PFSK-1 (cell line): ENCODE results near the gene ABCC1.

Experiments used
- FOXP2 ChIP-seq: optimal IDR thresholded peaks from 2 replicates; pipeline ENCODE3; 2011; ENCODE audit warnings: borderline replicate concordance, control low read depth, inconsistent platforms; ENCODE audit not compliant: insufficient read depth; ENCODE audit errors: extremely low read length, extremely low read depth
- POLR2AphosphoS5 ChIP-seq: IDR thresholded peaks from 2 replicates; pipeline ENCODE4 v1.6.1; 2012; ENCODE audit warnings: low read depth, mild to moderate bottlenecking, control low read depth, low read length, moderate library complexity
- REST ChIP-seq, 2 experiments: IDR thresholded peaks; 2 replicates each; pipeline versions ENCODE4 v1.6.1 to v1.8.0; 2011 to 2012; ENCODE audit warnings: low read depth in 2 of 2, low read length in 2 of 2, control low read depth in 1 of 2, inconsistent platforms in 1 of 2, mild to moderate bottlenecking in 1 of 2, moderate library complexity in 1 of 2; ENCODE audit not compliant: insufficient read depth in 1 of 2
- SIN3A ChIP-seq: IDR thresholded peaks from 2 replicates; pipeline ENCODE4 v1.6.1; 2012; ENCODE audit warnings: mild to moderate bottlenecking, low read length, moderate library complexity, borderline replicate concordance; ENCODE audit not compliant: insufficient read depth

GRCh38 chr16:15911198-15911597 is 38.2 kb upstream of the ABCC1 start:
- no peak for TF ChIP-seq SIN3A
- TF ChIP-seq POLR2AphosphoS5, result no peak
- no peak for TF ChIP-seq FOXP2
- TF ChIP-seq REST (IDR thresholded peaks at IDR 0.05; ENCODE audit: insufficient read depth in 1 of 2, low read depth in 2 of 2, low read length in 2 of 2), result no peak
